Osteocyte (in vitro differentiated cells): ENCODE measurements around the gene PCDHB2. TPM values are rescaled to one million over a fixed set of nuclear protein-coding genes. Genes with fewer than 3 reads are reported as not detected.

ENCODE experiments used
- total RNA-seq: library from RNA; stranded (reverse); gene quantifications from 2 replicates; pipeline ENCODE4 v1.2.1, GENCODE V29; 2021

PCDHB2 gene
- total RNA-seq, 1 donor from 2014 or later, result 91.5 TPM

Other genes starting within 250 kb of the PCDHB2 start
- gene PCDHA9, start 246.2 kb upstream of the PCDHB2 start, total RNA-seq, result 1.7 and 1.8 TPM in 2 replicates
- 6.0 and 6.1 TPM in 2 replicates for gene PCDHA10, start 238.7 kb upstream of the PCDHB2 start, total RNA-seq
- gene PCDHA11, start 225.7 kb upstream of the PCDHB2 start, total RNA-seq, result 7.2 and 8.2 TPM in 2 replicates
- gene PCDHA12, start 219.3 kb upstream of the PCDHB2 start, total RNA-seq, result 9.1 and 12.4 TPM in 2 replicates
- 1.5 and 1.7 TPM in 2 replicates for gene PCDHA13, start 212.5 kb upstream of the PCDHB2 start, total RNA-seq
- 3.3 TPM in 2 replicates for gene PCDHAC1, start 168.3 kb upstream of the PCDHB2 start, total RNA-seq
- 2.3 and 3.0 TPM in 2 replicates for gene PCDHAC2, start 128.1 kb upstream of the PCDHB2 start, total RNA-seq
- 0.03 and 0.05 TPM in 2 replicates for gene PCDHB1, start 43.2 kb upstream of the PCDHB2 start, total RNA-seq
- gene PCDHB3, start 5.9 kb downstream of the PCDHB2 start, total RNA-seq, result 8.8 and 11.1 TPM in 2 replicates
- gene PCDHB4, start 27.2 kb downstream of the PCDHB2 start, total RNA-seq, result 2.9 and 4.1 TPM in 2 replicates
- 6.4 and 7.5 TPM in 2 replicates for gene PCDHB5, start 40.6 kb downstream of the PCDHB2 start, total RNA-seq
- gene PCDHB6, start 55.4 kb downstream of the PCDHB2 start, total RNA-seq, result 1.4 and 1.6 TPM in 2 replicates
- 1.1 and 1.2 TPM in 2 replicates for gene PCDHB7, start 78.0 kb downstream of the PCDHB2 start, total RNA-seq
- 0.81 and 1.1 TPM in 2 replicates for gene PCDHB8, start 83.2 kb downstream of the PCDHB2 start, total RNA-seq
- 9.0 and 10.8 TPM in 2 replicates for gene PCDHB16, start 87.8 kb downstream of the PCDHB2 start, total RNA-seq
- gene PCDHB9, start 92.5 kb downstream of the PCDHB2 start, total RNA-seq, result 3.4 and 4.3 TPM in 2 replicates
- 7.8 and 8.2 TPM in 2 replicates for gene PCDHB10, start 97.7 kb downstream of the PCDHB2 start, total RNA-seq
- gene PCDHB11, start 105.0 kb downstream of the PCDHB2 start, total RNA-seq, result 1.9 and 2.4 TPM in 2 replicates
- gene PCDHB12, start 114.1 kb downstream of the PCDHB2 start, total RNA-seq, result 1.9 and 2.2 TPM in 2 replicates
- 2.2 and 2.4 TPM in 2 replicates for gene PCDHB13, start 119.3 kb downstream of the PCDHB2 start, total RNA-seq
- gene PCDHB14, start 128.7 kb downstream of the PCDHB2 start, total RNA-seq, result 8.8 and 9.0 TPM in 2 replicates
- 4.3 and 4.4 TPM in 2 replicates for gene PCDHB15, start 150.8 kb downstream of the PCDHB2 start, total RNA-seq
- 0.50 and 0.81 TPM in 2 replicates for gene SLC25A2, start 209.4 kb downstream of the PCDHB2 start, total RNA-seq
- 78.7 and 83.8 TPM in 2 replicates for gene TAF7, start 226.2 kb downstream of the PCDHB2 start, total RNA-seq
- gene PCDHGA1, start 235.9 kb downstream of the PCDHB2 start, total RNA-seq, result 0.13 TPM in 1 of 2 replicates, not detected in the other
- gene PCDHGA2, start 244.1 kb downstream of the PCDHB2 start, total RNA-seq, result 0.21 TPM in 1 of 2 replicates, not detected in the other
- gene PCDHGA3, start 249.2 kb downstream of the PCDHB2 start, total RNA-seq, result not detected in 2 replicates